Liver (tissue), 9 donors: ENCODE measurements around the gene STXBP1. TPM values are rescaled to one million over a fixed set of nuclear protein-coding genes. Genes with fewer than 3 reads are reported as not detected.

Experiments used
- DNase-seq: peaks from one replicate; pipeline ENCODE4 v3.0.0-alpha.2; 2017; ENCODE audit warnings: low spot score
- H3K27ac ChIP-seq, 2 donors: one replicate each; pipeline ENCODE4 v1.7.0; 2013; ENCODE audit warnings: inconsistent platforms in 2 of 2, low read length in 2 of 2, control low read depth in 1 of 2, low read depth in 1 of 2, mild to moderate bottlenecking in 1 of 2
- H3K27me3 ChIP-seq, 4 donors: one replicate each; pipeline versions ENCODE4 v1.6.1 to v1.7.0; 2013; ENCODE audit warnings: low read length in 3 of 4, inconsistent platforms in 1 of 4, mild to moderate bottlenecking in 1 of 4, moderate library complexity in 1 of 4; ENCODE audit not compliant: control insufficient read depth in 4 of 4, insufficient read depth in 4 of 4
- H3K36me3 ChIP-seq, 4 donors: one replicate each; pipeline versions ENCODE4 v1.6.1 to v1.7.0; 2013; ENCODE audit warnings: low read length in 3 of 4, mild to moderate bottlenecking in 3 of 4, low read depth in 1 of 4, moderate library complexity in 1 of 4; ENCODE audit not compliant: control insufficient read depth in 4 of 4, insufficient read depth in 3 of 4
- H3K4me1 ChIP-seq, 4 donors: one replicate each; pipeline versions ENCODE4 v1.6.1 to v1.7.0; 2013; ENCODE audit warnings: low read length in 3 of 4, mild to moderate bottlenecking in 3 of 4, moderate library complexity in 1 of 4; ENCODE audit not compliant: control insufficient read depth in 4 of 4, insufficient read depth in 4 of 4
- H3K4me3 ChIP-seq, 3 donors: one replicate each; pipeline versions ENCODE4 v1.6.1 to v1.7.0; 2013; ENCODE audit warnings: low read length in 3 of 3, control low read depth in 1 of 3, low read depth in 1 of 3, mild to moderate bottlenecking in 1 of 3
- H3K9ac ChIP-seq, 2 donors: one replicate each; pipeline ENCODE4 v1.7.0; 2013; ENCODE audit warnings: low read length in 2 of 2, mild to moderate bottlenecking in 2 of 2, moderate library complexity in 2 of 2, control low read depth in 1 of 2, low read depth in 1 of 2
- H3K9me3 ChIP-seq, 4 donors: one replicate each; pipeline versions ENCODE4 v1.6.1 to v1.7.0; 2013; ENCODE audit warnings: low read length in 3 of 4; ENCODE audit not compliant: control insufficient read depth in 4 of 4
- EGR1 ChIP-seq, 2 donors: IDR thresholded peaks; 2 replicates each; pipeline ENCODE4 v1.6.1; 2016 to 2018; ENCODE audit warnings: antibody characterized with exemption in 2 of 2, low read depth in 2 of 2
- FOXA1 ChIP-seq: IDR thresholded peaks from 2 replicates; pipeline ENCODE4 v1.6.1; 2016; ENCODE audit warnings: antibody characterized with exemption
- FOXA2 ChIP-seq: IDR thresholded peaks from 2 replicates; pipeline ENCODE4 v1.6.1; 2016; ENCODE audit warnings: antibody characterized with exemption
- GABPA ChIP-seq, 2 donors: IDR thresholded peaks in 1 of 2; conservative IDR thresholded peaks in 1 of 2; 2 replicates each; pipeline ENCODE4 v1.6.1; 2016; ENCODE audit warnings: antibody characterized with exemption in 2 of 2, mild to moderate bottlenecking in 1 of 2, moderate library complexity in 1 of 2
- HNF4A ChIP-seq, 2 donors: conservative IDR thresholded peaks; 2 replicates each; pipeline ENCODE4 v1.6.1; 2016; ENCODE audit warnings: antibody characterized with exemption in 2 of 2, mild to moderate bottlenecking in 2 of 2
- HNF4G ChIP-seq: IDR thresholded peaks from 2 replicates; pipeline ENCODE4 v1.6.1; 2016; ENCODE audit warnings: antibody characterized with exemption
- JUND ChIP-seq, 2 donors: IDR thresholded peaks; 2 replicates each; pipeline ENCODE4 v1.6.1; 2016; ENCODE audit warnings: antibody characterized with exemption in 2 of 2
- NR2F2 ChIP-seq: IDR thresholded peaks from 2 replicates; pipeline ENCODE4 v1.6.1; 2016; ENCODE audit warnings: antibody characterized with exemption
- RAD21 ChIP-seq, 2 donors: IDR thresholded peaks; 2 replicates each; pipeline ENCODE4 v1.6.1; 2016; ENCODE audit warnings: antibody characterized with exemption in 2 of 2, mild to moderate bottlenecking in 2 of 2
- RXRA ChIP-seq, 2 donors: IDR thresholded peaks; 2 replicates each; pipeline ENCODE4 v1.6.1; 2017 to 2018; ENCODE audit warnings: antibody characterized with exemption in 2 of 2, mild to moderate bottlenecking in 1 of 2
- SP1 ChIP-seq: IDR thresholded peaks from 2 replicates; pipeline ENCODE4 v1.6.1; 2018; ENCODE audit warnings: antibody characterized with exemption, mild to moderate bottlenecking
- TAF1 ChIP-seq: conservative IDR thresholded peaks from 2 replicates; pipeline ENCODE4 v1.6.1; 2016; ENCODE audit warnings: antibody characterized with exemption, mild to moderate bottlenecking
- YY1 ChIP-seq: IDR thresholded peaks from 2 replicates; pipeline ENCODE4 v1.6.1; 2016; ENCODE audit warnings: antibody characterized with exemption, mild to moderate bottlenecking
- WGBS: extraction: QIAGEN DNeasy Blood & Tissue Kit; methylation state at CpG from one replicate; pipeline ENCODE4 v1.1.7; 2013; 5-methylcytosine and 5-hydroxymethylcytosine counted together
- polyA plus RNA-seq, 2 donors: library from polyadenylated mRNA; stranded (reverse) in 1 of 2; unstranded in 1 of 2; fragments of 200-250 nt in 1 of 2; fragments of >200 nt in 1 of 2; fragmentation: Nextera tagmentation in 1 of 2; extraction: Ambion mirVana in 1 of 2; gene quantifications; one replicate each; pipeline versions ENCODE4 v1.2.1 to v1.2.3, GENCODE V29; 2013 to 2015
- total RNA-seq, 2 donors: library from RNA; depleted of rRNA; stranded (reverse); fragments of >200 nt; gene quantifications; one replicate each; pipeline ENCODE4 v1.2.3, GENCODE V29; 2014
- TF ChIP-seq, protein P1 (sequence below): IDR thresholded peaks from 2 replicates; pipeline ENCODE4 v1.6.1; 2016; ENCODE audit warnings: antibody characterized with exemption
- TF ChIP-seq, protein P2 (sequence below): IDR thresholded peaks from 2 replicates; pipeline ENCODE4 v1.6.1; 2016; ENCODE audit warnings: antibody characterized with exemption
- TF ChIP-seq, protein P3 (sequence below): fragments of 150-350 bp; IDR thresholded peaks from 2 replicates; pipeline ENCODE4 v1.5.1; 2017; ENCODE audit warnings: improper control_type of control experiment, low read depth, low read length; ENCODE audit not compliant: missing input control
- TF ChIP-seq, protein P4 (sequence below): IDR thresholded peaks from 2 replicates; pipeline ENCODE4 v1.6.1; 2016; ENCODE audit warnings: antibody characterized with exemption, mild to moderate bottlenecking
- TF ChIP-seq, protein P5 (sequence below): IDR thresholded peaks from 2 replicates; pipeline ENCODE4 v1.6.1; 2016; ENCODE audit warnings: antibody characterized with exemption
- donor health status: healthy.
- donor health status: healthy.
- donor health status: healthy.
- donor health status: healthy.
- donor health status: healthy.

STXBP1 gene
- total and polyA plus RNA-seq, 4 donors: 1.7 to 4.6 (median 2.3) TPM

DNA sequence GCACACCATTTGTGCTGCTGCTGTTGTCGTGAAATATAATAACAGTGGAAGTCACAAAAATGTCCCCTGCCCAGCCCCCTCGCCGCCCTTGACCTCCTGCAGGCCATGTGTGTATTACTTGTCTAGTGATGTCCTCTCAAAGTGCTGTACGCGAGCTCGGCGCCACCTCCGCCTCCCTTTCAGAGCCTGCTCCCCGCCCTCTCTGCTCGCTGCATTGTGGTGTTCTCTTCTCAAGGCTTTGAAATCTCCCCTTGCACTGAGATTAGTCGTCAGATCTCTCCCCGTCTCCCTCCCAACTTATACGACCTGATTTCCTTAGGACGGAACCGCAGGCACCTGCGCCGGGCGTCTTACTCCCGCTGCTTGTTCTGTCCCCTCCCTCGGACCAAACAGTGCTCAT is 80.0 kb downstream of the STXBP1 start:
- Histone ChIP-seq H3K9ac (no peak overlapping the region), H3K4me1 (no peaks in the 10 kb centered on the region), H3K4me3 (no peak overlapping the region), H3K27me3 (no peaks in the 10 kb centered on the region), H3K36me3 (peaks cover 0 to 6% (median 0%) of the 10 kb centered on the region in 4 donors), H3K27ac (no peak overlapping the region), H3K9me3 (no peaks in the 10 kb centered on the region)
- no peak for DNase-seq
- no peak for TF ChIP-seq FOXA1
- no peak for TF ChIP-seq NR2F2
- no peak for TF ChIP-seq RAD21 (IDR thresholded peaks at IDR 0.05)
- TF ChIP-seq HNF4A (conservative IDR thresholded peaks at IDR 0.05): no peak
- TF ChIP-seq TAF1: no peak
- no peak for TF ChIP-seq HNF4G
- TF ChIP-seq, protein P1, sequence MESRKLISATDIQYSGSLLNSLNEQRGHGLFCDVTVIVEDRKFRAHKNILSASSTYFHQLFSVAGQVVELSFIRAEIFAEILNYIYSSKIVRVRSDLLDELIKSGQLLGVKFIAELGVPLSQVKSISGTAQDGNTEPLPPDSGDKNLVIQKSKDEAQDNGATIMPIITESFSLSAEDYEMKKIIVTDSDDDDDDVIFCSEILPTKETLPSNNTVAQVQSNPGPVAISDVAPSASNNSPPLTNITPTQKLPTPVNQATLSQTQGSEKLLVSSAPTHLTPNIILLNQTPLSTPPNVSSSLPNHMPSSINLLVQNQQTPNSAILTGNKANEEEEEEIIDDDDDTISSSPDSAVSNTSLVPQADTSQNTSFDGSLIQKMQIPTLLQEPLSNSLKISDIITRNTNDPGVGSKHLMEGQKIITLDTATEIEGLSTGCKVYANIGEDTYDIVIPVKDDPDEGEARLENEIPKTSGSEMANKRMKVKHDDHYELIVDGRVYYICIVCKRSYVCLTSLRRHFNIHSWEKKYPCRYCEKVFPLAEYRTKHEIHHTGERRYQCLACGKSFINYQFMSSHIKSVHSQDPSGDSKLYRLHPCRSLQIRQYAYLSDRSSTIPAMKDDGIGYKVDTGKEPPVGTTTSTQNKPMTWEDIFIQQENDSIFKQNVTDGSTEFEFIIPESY: no peak
- no peak for TF ChIP-seq FOXA2
- TF ChIP-seq RXRA (IDR thresholded peaks at IDR 0.05): no peak
- no peak for TF ChIP-seq YY1
- TF ChIP-seq, protein P2, sequence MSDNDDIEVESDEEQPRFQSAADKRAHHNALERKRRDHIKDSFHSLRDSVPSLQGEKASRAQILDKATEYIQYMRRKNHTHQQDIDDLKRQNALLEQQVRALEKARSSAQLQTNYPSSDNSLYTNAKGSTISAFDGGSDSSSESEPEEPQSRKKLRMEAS: no peak
- TF ChIP-seq JUND (IDR thresholded peaks at IDR 0.05): no peak
- TF ChIP-seq, protein P3, sequence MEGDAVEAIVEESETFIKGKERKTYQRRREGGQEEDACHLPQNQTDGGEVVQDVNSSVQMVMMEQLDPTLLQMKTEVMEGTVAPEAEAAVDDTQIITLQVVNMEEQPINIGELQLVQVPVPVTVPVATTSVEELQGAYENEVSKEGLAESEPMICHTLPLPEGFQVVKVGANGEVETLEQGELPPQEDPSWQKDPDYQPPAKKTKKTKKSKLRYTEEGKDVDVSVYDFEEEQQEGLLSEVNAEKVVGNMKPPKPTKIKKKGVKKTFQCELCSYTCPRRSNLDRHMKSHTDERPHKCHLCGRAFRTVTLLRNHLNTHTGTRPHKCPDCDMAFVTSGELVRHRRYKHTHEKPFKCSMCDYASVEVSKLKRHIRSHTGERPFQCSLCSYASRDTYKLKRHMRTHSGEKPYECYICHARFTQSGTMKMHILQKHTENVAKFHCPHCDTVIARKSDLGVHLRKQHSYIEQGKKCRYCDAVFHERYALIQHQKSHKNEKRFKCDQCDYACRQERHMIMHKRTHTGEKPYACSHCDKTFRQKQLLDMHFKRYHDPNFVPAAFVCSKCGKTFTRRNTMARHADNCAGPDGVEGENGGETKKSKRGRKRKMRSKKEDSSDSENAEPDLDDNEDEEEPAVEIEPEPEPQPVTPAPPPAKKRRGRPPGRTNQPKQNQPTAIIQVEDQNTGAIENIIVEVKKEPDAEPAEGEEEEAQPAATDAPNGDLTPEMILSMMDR: no peak
- no peak for TF ChIP-seq SP1
- no peak for TF ChIP-seq EGR1 (IDR thresholded peaks at IDR 0.05; ENCODE audit: low read depth in 2 of 2)
- TF ChIP-seq, protein P4, sequence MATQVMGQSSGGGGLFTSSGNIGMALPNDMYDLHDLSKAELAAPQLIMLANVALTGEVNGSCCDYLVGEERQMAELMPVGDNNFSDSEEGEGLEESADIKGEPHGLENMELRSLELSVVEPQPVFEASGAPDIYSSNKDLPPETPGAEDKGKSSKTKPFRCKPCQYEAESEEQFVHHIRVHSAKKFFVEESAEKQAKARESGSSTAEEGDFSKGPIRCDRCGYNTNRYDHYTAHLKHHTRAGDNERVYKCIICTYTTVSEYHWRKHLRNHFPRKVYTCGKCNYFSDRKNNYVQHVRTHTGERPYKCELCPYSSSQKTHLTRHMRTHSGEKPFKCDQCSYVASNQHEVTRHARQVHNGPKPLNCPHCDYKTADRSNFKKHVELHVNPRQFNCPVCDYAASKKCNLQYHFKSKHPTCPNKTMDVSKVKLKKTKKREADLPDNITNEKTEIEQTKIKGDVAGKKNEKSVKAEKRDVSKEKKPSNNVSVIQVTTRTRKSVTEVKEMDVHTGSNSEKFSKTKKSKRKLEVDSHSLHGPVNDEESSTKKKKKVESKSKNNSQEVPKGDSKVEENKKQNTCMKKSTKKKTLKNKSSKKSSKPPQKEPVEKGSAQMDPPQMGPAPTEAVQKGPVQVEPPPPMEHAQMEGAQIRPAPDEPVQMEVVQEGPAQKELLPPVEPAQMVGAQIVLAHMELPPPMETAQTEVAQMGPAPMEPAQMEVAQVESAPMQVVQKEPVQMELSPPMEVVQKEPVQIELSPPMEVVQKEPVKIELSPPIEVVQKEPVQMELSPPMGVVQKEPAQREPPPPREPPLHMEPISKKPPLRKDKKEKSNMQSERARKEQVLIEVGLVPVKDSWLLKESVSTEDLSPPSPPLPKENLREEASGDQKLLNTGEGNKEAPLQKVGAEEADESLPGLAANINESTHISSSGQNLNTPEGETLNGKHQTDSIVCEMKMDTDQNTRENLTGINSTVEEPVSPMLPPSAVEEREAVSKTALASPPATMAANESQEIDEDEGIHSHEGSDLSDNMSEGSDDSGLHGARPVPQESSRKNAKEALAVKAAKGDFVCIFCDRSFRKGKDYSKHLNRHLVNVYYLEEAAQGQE: no peak
- no peak for TF ChIP-seq GABPA (IDR thresholded peaks at IDR 0.05 in 1 of 2, conservative IDR thresholded peaks at IDR 0.05 in 1 of 2)
- TF ChIP-seq, protein P5, sequence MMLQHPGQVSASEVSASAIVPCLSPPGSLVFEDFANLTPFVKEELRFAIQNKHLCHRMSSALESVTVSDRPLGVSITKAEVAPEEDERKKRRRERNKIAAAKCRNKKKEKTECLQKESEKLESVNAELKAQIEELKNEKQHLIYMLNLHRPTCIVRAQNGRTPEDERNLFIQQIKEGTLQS: no peak
- WGBS: 89% methylated on average over 20 of the region's 20 CpGs
